NCI-H524 (cell line): ENCODE measurements around the gene ST3GAL3.

Experiments used
- DNase-seq, 2 experiments: peaks; one replicate each; lab custom pipeline; 2025; lab: John Stamatoyannopoulos, UW

ST3GAL3 gene

DNA sequence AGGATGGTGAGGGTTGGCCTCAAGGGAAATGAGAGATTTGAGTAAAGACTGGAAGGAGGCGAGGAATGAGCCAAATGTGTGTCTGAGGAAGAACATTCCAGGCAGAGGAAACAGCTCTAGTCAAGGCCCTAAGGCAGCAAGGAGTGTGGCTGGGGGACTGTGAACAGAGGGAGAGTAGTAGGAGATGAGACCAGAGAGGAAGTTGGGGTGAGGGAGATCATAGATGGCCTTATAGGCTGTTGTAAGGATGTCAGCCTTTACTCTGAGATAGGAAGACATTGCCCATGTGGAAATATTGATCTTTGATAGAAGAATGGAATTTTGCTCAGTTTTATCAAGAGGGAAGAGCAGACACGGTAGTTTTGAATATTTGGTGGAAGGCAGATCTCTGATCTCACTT, 171.1 kb downstream of the ST3GAL3 start:
- no peak for DNase-seq

DNA sequence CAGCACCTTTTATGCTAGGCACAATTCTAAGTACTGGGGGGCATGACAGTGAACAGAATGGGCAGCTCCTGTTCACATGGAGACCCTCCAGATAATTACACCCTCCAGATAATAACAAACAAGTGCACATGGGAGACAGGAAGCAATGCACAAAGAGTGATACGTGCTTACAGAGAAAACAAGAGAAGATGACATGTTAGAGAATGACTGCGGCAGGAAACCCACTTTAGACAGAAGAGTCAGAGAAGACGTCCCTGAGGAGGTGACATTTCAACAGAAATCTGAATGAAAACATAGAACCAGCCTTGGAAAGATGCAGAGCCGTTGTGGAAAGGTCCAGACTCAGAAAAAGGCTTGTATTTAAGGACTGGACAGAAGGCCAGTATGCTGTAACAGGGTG, 171.5 kb downstream of the ST3GAL3 start:
- no peak for DNase-seq

DNA sequence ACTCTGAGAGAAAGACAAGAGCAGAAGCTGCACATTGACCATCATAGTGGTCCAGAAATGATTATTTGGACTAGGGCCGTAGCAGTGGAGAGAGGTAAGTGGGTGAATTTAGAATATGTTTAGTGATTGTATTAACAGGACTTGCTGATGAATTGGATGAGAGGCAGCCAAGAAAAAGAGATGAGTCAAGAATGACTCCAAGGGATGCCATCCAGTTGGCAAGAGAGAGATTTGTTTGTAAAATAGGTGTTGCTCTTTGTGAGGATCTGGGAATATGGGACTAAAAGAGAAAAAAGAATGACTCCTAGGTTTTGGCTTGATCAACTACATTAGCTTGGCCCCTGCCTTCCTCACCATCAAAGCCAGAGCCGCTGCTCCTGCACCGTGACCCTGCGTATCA, 172.1 kb downstream of the ST3GAL3 start:
- no peak for DNase-seq

DNA sequence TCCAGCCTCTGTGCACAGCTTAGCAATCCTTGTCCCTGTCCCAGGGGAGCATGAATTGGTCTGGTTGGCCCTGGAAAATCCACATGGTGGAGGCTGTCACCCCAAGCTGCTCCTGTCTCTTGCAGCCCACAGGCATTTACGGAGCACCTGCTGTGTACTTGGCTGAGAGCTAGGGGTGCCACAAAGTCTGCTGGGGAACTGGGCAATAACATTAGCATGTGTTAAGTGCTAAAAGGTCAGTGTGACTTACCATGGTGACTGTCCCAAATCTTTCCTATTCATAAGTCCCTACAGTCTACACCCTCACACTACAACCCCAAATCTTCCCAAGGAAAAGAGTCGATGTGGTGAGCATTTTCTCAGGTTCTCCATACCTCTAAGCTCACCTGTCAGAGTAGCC, 172.7 kb downstream of the ST3GAL3 start:
- no peak for DNase-seq

DNA sequence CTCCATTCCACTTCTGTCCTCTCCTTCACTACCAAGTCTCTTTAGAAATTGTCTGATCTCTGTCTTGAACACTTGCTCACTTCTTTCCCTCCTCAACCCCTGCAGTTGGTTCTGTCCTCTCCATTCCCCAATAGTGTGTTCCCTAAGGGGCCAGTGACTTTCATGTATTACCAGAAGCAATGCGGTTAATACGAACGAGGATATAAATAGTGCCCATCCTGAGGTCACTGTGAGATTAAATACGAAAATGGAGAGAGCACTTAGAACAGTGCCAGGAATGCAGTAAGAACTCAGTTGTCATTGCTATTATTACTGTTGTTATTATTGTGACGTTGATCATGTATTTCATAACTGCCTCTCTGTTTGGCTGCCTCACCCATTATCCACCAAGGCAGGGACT, 173.3 kb downstream of the ST3GAL3 start:
- DNase-seq: no peak

DNA sequence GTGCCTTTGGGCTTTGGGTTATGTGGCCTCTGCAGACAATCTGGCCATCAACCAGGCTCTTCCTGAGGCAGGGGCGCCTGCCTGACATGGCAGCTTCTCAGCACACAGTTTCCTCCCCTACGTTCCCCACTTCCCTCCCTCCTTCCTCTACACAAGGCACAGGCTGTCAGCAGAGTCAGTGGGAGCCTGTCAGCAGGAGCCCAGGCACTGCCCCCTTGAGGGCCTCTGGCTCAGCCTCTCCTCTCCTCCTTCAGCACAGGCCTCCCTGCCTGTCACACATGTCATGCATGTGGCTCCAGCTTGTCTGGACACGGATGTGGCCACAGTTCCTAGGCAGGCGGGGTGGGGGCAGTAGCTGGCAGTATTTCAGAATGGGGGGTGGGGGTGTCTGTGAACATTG, 174.1 kb downstream of the ST3GAL3 start:
- no peak for DNase-seq

DNA sequence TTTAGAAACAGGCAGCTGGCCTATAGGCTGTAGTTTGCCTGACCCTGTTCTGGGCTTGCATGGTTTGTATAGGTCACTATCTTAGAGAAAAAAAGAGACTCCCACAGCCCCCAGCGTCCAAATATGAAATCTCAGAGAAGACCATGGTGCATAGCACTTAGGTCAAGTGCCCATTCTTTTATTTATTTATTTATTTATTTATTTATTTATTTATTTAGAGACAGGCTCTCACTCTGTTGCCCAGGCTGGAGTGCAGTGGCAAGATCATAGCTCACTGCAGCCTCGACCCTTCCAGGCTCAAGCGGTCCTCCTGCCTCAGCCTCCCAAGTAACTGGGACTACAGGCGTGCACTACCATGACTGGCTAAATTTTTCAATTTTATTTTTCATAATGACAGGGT, 175.4 kb downstream of the ST3GAL3 start:
- no peak for DNase-seq

DNA sequence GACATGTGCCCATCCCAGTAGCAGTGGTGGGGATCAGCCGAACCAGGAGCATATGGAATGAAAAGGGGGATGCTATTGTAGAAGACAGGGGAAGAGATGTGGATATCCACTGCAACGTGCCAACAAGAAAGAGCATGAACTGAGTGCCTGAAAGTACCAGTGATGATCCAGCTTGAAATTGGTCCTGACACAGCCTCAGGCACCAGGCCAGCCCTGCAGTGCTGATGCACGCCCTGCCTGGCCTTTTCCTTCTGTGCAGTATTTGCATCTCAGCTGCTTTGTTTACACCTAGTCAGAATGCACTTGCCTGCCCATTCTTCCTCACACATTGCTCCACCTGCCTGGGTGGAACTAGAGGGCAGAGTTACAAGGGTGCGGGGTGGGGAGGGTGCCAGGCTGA, 176.0 kb downstream of the ST3GAL3 start:
- no peak for DNase-seq

DNA sequence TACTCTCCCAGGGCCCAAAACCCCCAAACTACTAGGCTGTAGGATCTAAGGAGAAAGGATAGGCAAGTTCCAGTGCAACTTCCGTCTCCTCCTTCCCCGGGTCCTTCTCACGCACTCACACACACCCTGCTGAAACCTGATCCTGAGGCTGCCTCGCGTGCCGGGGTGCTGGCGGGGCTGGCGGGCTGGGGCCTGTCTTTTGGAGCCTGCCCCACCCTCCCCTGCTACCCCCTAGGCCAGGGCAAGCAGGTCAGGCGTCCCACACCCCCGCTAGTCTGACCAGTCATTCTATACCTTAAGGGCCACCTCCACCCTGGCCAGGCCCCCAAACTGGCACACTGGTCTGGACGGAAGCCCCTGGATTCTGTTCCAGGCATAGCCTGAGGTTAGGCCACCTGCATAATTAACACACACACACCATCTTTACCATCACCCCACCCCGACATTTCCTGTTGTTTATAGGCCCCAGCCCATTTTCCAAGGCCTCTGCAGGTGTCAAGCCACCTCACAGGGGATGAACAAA, 178.0 kb downstream of the ST3GAL3 start:
- DNase-seq: no peak

DNA sequence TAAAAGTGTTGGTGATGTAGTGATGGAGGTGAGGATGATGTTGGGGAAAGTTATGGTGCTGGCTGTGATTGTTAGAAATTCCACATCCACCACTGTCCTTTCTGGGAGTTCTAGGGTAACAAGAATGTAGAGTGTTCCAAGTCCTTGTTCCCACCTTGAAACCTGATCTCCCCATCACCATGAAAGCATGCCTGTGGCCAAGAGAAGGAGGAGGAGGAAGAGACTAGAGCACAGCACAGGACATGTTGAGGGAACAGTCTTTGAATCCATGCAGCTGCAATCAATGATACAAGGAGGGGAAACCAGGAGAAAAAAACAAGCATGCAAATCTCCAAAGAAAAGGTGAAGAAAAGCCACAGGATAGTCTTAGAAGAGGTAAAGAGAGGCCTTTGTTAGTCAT, 180.4 kb downstream of the ST3GAL3 start:
- no peak for DNase-seq

DNA sequence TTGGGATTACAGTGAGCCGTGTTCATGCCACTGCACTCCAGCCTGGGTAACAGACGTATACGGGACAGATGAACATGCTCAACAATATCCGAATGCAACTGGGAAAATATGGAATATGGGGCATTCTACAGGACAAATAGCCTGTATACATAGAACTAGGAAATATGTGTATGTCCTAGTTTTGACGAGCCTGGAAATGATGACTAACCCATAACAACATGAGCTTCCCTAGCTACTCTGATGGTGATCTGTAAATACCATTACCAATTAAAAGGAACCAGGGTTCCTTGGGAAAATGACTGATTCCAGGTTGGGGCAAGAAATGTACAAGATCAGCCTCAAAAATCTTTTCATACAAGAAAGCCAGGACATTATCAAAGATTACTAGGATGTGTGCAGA, 183.5 kb downstream of the ST3GAL3 start:
- DNase-seq: no peak

DNA sequence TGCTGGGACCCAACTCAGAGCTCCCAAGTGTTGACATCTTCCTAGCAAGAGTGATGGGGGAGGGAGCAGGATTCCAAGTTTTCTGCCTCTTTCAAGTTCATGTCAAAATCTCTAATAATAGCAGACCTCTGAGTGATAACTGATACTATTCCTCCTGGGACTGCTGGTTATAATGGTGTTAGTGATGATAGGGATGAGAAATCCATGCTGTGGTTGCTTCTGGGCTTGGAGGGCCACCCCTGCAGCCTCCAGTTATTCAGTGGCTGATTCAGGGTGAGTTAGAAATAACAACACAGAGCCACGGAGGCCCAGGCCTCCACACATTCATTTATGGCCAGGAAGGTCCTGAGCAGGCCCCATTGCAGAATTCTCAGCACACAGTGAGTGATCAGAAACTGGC, 185.7 kb downstream of the ST3GAL3 start:
- DNase-seq: no peak

DNA sequence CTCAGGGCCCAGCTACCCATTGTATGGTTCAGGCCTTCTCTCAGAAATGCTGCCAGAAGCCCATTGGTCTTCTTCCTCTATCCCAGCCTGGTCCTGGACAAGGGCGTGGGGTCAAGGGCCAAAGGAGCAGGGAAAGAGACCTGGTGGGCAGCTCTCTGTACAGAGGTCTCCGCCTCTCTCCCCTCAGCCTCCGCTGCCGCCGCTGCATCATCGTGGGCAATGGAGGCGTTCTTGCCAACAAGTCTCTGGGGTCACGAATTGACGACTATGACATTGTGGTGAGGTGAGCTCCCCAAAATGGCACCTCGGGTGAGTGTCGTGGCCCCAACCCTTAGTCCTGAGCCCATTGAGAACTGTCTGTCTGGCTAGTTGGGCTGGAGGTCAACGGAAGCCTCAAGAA, 191.6 kb downstream of the ST3GAL3 start:
- no peak for DNase-seq

DNA sequence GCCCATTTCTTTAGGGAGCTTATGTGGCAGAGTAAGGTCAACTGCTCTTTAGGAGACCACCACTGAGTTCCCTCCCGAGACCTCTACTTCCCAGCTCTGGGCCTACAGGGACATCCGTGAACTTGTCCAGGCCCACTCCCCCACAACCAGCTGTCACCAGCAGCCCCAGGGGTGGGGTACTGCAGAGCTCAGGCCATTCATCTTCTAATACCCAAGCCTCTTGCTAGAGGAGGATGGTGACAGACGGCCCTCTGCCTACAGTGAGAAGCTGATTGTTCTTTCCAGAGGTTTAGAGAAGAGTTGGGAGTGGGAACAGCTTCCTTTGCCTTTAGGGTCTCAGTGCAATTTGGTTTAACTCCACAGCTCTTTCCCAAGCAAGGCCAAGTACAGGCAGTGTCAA, 193.1 kb downstream of the ST3GAL3 start:
- no peak for DNase-seq

DNA sequence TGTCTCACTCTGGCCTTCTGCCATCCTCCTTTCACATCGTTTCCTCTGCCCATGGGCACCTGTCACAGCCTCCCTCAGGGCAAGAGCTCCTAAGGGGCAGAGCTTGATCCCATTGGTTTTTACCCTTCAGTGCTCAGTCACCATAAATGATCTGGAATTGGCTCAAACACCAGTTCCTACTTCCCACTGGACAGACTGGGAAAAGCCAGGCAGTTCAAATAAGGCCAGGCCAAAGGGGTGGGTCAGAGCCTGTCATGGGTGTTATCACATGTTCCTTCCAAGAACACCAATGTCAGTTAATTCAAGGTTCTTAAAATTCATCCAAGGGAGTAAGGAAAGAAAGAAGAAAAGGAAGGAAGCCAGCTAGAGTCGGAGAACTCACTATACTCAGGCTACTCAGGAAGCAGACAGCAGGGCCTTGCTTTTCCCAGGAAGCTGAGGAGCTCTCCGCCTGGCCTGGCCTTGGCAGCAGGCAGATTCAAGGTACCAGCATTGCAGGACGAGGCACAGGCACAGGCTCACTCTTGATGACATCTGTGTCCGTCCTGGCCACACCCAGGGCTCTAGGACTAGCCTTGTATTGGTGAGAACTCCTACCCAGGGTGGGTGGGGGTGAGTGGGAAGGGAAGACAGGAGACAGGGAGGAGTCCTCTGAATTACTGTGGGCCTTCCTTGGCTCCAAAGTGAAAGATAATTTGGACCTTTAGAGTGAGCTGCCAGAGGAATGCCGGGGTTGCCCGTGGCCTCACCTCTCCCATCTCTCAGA, 194.0 kb downstream of the ST3GAL3 start:
- no peak for DNase-seq

DNA sequence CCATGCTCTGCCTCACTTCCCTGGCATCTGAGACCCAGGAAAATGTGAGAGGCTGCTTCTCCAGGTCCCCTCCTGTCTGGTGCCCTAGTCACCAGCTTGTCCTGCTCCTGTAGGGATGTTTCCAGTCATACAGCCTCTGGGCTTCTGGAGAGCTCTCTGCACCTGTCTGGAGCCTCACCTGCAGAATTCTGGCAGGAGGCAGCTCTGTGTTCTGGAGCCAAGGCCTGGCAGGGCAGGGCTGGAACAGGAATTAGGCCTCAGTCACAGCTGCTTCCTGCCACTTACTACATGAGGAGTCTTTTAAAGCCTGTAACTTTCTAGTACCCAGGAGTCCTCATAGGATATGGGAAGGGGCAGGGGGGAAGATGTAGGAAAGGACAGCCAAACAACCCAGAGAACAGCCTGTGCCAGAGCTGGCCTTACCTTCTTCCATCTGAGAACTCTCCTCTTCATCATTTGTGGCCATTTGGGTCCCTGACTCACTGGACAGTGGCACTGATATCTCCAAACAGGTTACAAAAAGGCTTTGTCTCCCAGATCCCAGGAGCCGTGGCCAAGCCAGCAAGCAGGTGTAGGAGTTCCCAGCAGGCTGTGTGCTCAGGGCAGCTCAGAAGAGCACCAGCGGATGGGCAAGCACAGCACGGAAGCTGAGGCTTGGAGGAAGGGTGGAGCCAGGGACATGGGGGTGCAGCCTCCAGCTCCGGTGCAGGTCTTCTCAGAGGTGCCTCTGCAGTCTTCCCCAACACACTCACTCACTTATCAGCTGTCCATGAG, 194.9 kb downstream of the ST3GAL3 start:
- DNase-seq: no peak

DNA sequence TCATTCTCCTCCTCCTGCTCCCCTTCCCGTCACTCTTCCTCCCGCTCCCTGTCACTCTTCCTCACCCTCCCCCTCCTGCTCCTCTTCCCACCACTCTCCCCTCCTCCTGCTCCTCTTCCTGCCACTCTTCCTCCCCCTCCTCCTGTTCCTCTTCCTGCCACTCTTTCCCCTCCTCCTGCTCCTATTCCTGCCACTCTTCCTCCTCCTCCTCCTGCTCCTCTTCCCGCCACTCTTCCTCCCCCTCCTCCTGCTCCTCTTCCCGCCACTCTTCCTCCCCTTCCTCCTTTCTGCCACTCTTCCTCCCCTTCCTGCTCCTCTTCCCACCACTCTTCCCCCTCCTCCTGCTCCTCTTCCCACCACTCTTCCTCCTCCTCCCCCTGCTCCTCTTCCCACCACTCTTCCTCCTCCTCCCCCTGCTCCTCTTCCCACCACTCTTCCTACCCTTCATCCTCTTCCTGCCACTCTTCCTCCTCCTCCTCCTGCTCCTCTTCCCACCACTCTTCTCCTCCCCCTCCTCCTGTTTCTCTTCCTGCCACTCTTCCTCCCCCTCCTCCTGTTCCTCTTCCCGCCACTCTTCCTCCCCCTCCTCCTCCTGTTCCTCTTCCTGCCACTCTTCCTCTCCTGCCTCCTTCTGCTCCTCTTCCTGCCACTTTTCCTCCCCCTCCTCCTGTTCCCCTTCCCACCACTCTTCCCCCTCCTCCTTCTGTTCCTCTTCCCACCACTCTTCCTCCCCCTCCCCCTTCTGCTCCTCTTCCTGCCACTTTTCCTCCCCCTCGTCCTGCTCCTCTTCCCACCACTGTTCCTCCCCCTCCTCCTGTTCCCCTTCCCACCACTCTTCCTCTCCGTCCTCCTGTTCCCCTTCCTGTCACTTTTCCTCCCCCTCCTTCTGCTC, 197.6 kb downstream of the ST3GAL3 start:
- no peak for DNase-seq

DNA sequence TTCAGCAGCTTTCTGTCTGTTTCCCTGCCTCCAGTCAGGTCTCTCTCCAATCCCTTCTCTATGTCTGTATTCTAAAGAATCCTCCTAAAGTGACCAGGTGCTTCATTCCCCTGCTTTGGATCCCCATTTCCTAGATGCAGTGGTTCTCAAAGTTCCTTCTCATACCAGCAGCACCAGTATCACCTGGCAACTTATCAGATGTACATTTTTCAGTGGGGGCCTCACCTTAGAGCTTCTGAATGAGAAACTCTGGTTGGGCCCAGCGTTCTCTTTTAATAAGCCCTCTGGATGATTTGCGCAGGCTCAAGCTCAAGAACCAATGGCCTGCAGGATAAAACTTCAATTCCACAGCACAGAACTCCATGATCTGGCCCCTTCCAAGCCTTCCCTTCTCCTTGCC, 200.9 kb downstream of the ST3GAL3 start:
- no peak for DNase-seq

DNA sequence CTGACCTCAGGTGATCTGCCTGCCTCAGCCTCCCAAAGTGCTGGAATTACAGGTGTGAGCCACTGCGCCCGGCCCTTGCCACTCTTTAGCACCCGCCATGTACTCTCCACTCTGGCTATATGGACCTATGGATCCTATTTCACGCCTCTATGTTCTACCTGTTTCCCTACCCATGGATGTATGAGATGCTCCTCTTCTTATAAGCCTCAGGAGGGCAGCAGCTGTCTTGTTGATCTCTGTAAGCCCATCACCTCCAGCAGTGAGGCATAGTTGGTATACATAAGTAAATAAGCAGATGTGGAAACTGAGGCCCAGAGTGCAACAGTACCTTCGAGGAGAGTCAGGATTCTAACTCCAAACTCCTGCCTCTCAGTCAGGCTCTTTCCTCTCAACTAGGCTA, 201.5 kb downstream of the ST3GAL3 start:
- DNase-seq: peak in 1 of 2 experiments; percentile 6

DNA sequence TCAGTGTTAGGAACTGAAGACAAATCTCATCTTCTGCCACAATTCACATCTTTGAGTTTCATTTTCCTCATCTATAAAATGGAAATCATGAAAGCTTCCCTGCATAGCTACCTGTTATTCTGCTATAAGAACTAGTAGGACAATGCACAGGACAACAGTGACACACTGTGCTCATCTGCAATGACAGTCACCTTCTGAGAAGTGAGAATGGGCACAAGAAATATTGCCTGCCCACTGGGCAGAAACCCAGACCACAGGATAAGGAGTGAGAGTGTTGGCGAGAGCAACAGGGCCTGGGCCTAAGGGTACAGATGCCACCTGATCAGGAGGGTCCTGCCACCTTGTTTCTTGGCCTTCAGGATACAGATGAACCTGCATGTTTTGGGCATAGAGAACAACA, 203.0 kb downstream of the ST3GAL3 start:
- no peak for DNase-seq

DNA sequence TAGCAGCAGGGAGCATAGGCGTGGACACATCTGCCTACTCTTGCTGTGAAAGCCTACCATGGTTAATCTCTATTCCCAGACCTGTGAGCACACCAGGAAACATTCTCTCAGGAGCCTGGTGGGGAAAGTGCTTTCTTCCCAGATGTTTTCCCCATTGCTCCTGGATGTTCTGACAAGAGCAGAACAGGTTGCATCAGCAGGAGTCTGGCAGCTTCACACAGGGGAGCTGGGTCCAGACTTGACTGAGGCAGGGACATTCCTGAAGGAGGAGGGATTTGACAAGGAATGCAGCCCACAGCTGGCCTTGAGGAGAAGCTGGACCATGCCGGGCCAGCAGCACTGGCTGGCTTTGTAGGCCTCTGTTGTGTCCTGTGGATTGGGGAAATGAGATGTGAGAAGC, 205.3 kb downstream of the ST3GAL3 start:
- DNase-seq: peak in 1 of 2 experiments; percentile 41

DNA sequence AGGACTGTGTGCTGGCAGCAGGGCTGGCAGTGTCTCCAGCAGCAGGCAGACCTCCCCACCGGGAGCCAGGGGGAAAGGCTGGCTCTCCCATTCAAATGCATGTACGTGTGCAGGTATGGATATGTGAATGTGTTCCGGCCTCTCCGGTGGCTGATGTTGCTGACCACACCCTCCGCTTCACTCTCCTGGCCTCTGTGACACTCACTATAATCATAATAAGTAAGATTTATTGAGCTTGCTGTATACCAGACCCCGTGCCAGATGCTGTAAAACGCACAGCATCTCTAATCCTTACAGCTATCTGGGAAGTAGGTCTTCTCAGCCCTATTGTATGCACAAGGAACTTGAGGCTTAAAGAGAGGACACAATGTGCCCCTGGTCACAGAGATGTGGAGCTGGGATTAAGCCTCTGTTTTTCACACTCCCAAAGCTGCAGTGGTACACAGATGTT, 205.7 kb downstream of the ST3GAL3 start:
- peak in 1 of 2 experiments; percentile 72 for DNase-seq
